Fibroblast of lung (primary cell): Measurements from ENCODE around the gene COMP. TPM values are rescaled to one million over a fixed set of nuclear protein-coding genes. Genes with fewer than 3 reads are reported as not detected.

Experiments used
- DNase-seq, 2 donors: peaks; one replicate each; pipeline versions ENCODE4 v3.0.0 to v3.0.0-alpha.2; 2010; ENCODE audit warnings: low read depth in 2 of 2
- H2AFZ ChIP-seq: 2 replicates; pipeline ENCODE4 v1.5.1; 2012; ENCODE audit warnings: low read length, control low read depth, inconsistent platforms
- H3K27ac ChIP-seq: 2 replicates; pipeline ENCODE4 v1.5.1; 2011; ENCODE audit warnings: low read length, control low read depth; ENCODE audit not compliant: insufficient read depth
- H3K27me3 ChIP-seq: 2 replicates; pipeline ENCODE4 v1.5.1; 2011; ENCODE audit warnings: mild to moderate bottlenecking, low read length; ENCODE audit not compliant: control insufficient read depth, insufficient read depth
- H3K36me3 ChIP-seq: 2 replicates; pipeline ENCODE4 v1.5.1; 2011; ENCODE audit warnings: low read length; ENCODE audit not compliant: control insufficient read depth, insufficient read depth
- H3K4me1 ChIP-seq: 2 replicates; pipeline ENCODE4 v1.5.1; 2011; ENCODE audit warnings: low read length; ENCODE audit not compliant: control insufficient read depth, insufficient read depth; ENCODE audit errors: extremely low read depth
- H3K4me2 ChIP-seq: 2 replicates; pipeline ENCODE4 v1.5.1; 2011; ENCODE audit warnings: low read length, control low read depth; ENCODE audit not compliant: insufficient read depth; ENCODE audit errors: extremely low read depth
- H3K4me3 ChIP-seq, 4 experiments: fragments of 200-600 bp in 1 of 4; sonication (generic) in 1 of 4; replicated peaks in 1 of 4; 2 replicates each; pipeline ENCODE4 v1.5.1; 2011 to 2016; ENCODE audit warnings: low read length in 4 of 4, low read depth in 3 of 4, mild to moderate bottlenecking in 3 of 4, control low read depth in 2 of 4, inconsistent platforms in 1 of 4, mixed read lengths in 1 of 4; ENCODE audit not compliant: insufficient read depth in 1 of 4; ENCODE audit errors: control extremely low read depth in 1 of 4
- H3K79me2 ChIP-seq: 2 replicates; pipeline ENCODE4 v1.5.1; 2012; ENCODE audit warnings: mild to moderate bottlenecking, low read length, inconsistent platforms; ENCODE audit not compliant: control insufficient read depth, insufficient read depth
- H3K9ac ChIP-seq: 2 replicates; pipeline ENCODE4 v1.5.1; 2011; ENCODE audit warnings: mild to moderate bottlenecking, low read length, control low read depth; ENCODE audit not compliant: insufficient read depth
- H3K9me3 ChIP-seq: 2 replicates; pipeline ENCODE4 v1.5.1; 2012; ENCODE audit warnings: low read depth, low read length; ENCODE audit not compliant: control insufficient read depth, insufficient read depth
- H4K20me1 ChIP-seq: 2 replicates; pipeline ENCODE4 v1.5.1; 2011; ENCODE audit warnings: low read length; ENCODE audit not compliant: control insufficient read depth, insufficient read depth; ENCODE audit errors: extremely low read depth
- CTCF ChIP-seq, 2 donors: IDR thresholded peaks in 1 of 2; conservative IDR thresholded peaks in 1 of 2; 1 replicate in 1 of 2; 2 replicates in 1 of 2; pipeline ENCODE4 v1.5.1; 2011 to 2012; ENCODE audit warnings: low read length in 2 of 2, control low read depth in 1 of 2, inconsistent platforms in 1 of 2, low read depth in 1 of 2, mild to moderate bottlenecking in 1 of 2
- EZH2 ChIP-seq: IDR thresholded peaks from 2 replicates; pipeline ENCODE4 v1.5.1; 2012; ENCODE audit warnings: low read length, control low read depth, mild to moderate bottlenecking; ENCODE audit errors: missing control alignments
- polyA plus RNA-seq, 2 donors: library from polyadenylated mRNA; depleted of rRNA in 1 of 2; stranded (reverse) in 1 of 2; unstranded in 1 of 2; fragments of >200 nt; gene quantifications; 2 replicates each; pipeline ENCODE4 v1.2.1, GENCODE V29; 2011 to 2012; ENCODE audit warnings: missing spikeins in 1 of 2
- total RNA-seq: library from RNA; depleted of rRNA; stranded (reverse); fragments of >200 nt; gene quantifications from 2 replicates; pipeline ENCODE4 v1.2.1, GENCODE V29; 2014

The COMP gene
- total and polyA plus RNA-seq, 2 donors (not counting 1 experiment from before 2014, with no cell fraction given), result 0.05 to 0.17 TPM

- Histone ChIP-seq H3K4me1 (peaks cover 3% of the 10 kb centered on the region), H3K4me2 (no peak overlapping the region), H3K27me3 (no peaks in the 10 kb centered on the region), H2AFZ (no peak overlapping the region), H3K27ac (no peak overlapping the region), H4K20me1 (no peaks in the 10 kb centered on the region), H3K36me3 (no peaks in the 10 kb centered on the region), H3K9ac (no peak overlapping the region), H3K9me3 (no peaks in the 10 kb centered on the region), H3K4me3 (no peak overlapping the region), H3K79me2 (no peaks in the 10 kb centered on the region)
- no peak for TF ChIP-seq CTCF (conservative IDR thresholded peaks at IDR 0.05 in 1 of 2, IDR thresholded peaks at IDR 0.05 in 1 of 2; ENCODE audit: low read depth in 1 of 2, low read length in 2 of 2)
- no peak for TF ChIP-seq EZH2
- DNase-seq, result no peak
Observed at GRCh38 chr19:18759304-18759994, 31.7 kb downstream of the COMP start.

- Histone ChIP-seq H3K4me2 (no peak overlapping the region), H3K79me2 (no peaks in the 10 kb centered on the region), H3K27me3 (no peaks in the 10 kb centered on the region), H3K27ac (no peak overlapping the region), H4K20me1 (no peaks in the 10 kb centered on the region), H3K4me1 (no peaks in the 10 kb centered on the region), H2AFZ (no peak overlapping the region), H3K9me3 (no peaks in the 10 kb centered on the region), H3K36me3 (no peaks in the 10 kb centered on the region), H3K9ac (no peak overlapping the region), H3K4me3 (no peak overlapping the region)
- TF ChIP-seq EZH2 (no peak), CTCF (conservative IDR thresholded peaks at IDR 0.05 in 1 of 2, IDR thresholded peaks at IDR 0.05 in 1 of 2; ENCODE audit: low read depth in 1 of 2, low read length in 2 of 2) (no peak)
- DNase-seq, result no peak
Observed at GRCh38 chr19:18756896-18757295, 34.2 kb downstream of the COMP start.

- Histone ChIP-seq H3K4me2 (no peak overlapping the region), H3K36me3 (no peaks in the 10 kb centered on the region), H3K79me2 (no peaks in the 10 kb centered on the region), H3K4me1 (no peaks in the 10 kb centered on the region), H2AFZ (no peak overlapping the region), H3K27me3 (no peaks in the 10 kb centered on the region), H4K20me1 (no peaks in the 10 kb centered on the region), H3K27ac (no peak overlapping the region), H3K9me3 (no peaks in the 10 kb centered on the region), H3K9ac (no peak overlapping the region), H3K4me3 (no peak overlapping the region)
- no peak for TF ChIP-seq CTCF (conservative IDR thresholded peaks at IDR 0.05 in 1 of 2, IDR thresholded peaks at IDR 0.05 in 1 of 2; ENCODE audit: low read depth in 1 of 2, low read length in 2 of 2)
- TF ChIP-seq EZH2, result no peak
- no peak for DNase-seq
Observed at GRCh38 chr19:18754501-18754900, 36.6 kb downstream of the COMP start.
